Gastrocnemius medialis (tissue), 4 donors: ENCODE measurements around the gene PTH2. TPM values are rescaled to one million over a fixed set of nuclear protein-coding genes. Genes with fewer than 3 reads are reported as not detected.

Experiments
- ATAC-seq, 2 donors: fragments of 150-250 bp; one replicate each; pipeline ENCODE4 v1.9.1; 2016
- DNase-seq, 2 donors: peaks; one replicate each; pipeline ENCODE4 v3.0.0-alpha.2; 2019
- H3K27ac ChIP-seq, 4 donors: fragments of 200-600 bp; sonication (generic); 1 replicate in 1 of 4; 2 replicates in 3 of 4; pipeline ENCODE4 v1.5.1; 2016 to 2018; ENCODE audit warnings: mild to moderate bottlenecking in 2 of 4, moderate library complexity in 1 of 4
- H3K27me3 ChIP-seq, 3 donors: fragments of 200-600 bp; sonication (generic) in 2 of 3; 1 replicate in 1 of 3; 2 replicates in 2 of 3; pipeline versions ENCODE4 v1.5.1 to v1.6.0; 2016 to 2019; ENCODE audit warnings: mild to moderate bottlenecking in 1 of 3, moderate library complexity in 1 of 3
- H3K36me3 ChIP-seq, 2 donors: fragments of 200-600 bp; sonication (generic) in 1 of 2; one replicate each; pipeline ENCODE4 v1.5.1; 2017 to 2018
- H3K4me1 ChIP-seq, 2 donors: fragments of 200-600 bp; sonication (generic) in 1 of 2; one replicate each; pipeline ENCODE4 v1.5.1; 2016 to 2017; ENCODE audit warnings: mild to moderate bottlenecking in 2 of 2
- H3K4me3 ChIP-seq, 4 donors: fragments of 200-600 bp; sonication (generic) in 3 of 4; 1 replicate in 1 of 4; 2 replicates in 3 of 4; pipeline ENCODE4 v1.5.1; 2016 to 2019; ENCODE audit warnings: mild to moderate bottlenecking in 2 of 4
- H3K9me3 ChIP-seq, 3 donors: fragments of 200-600 bp; sonication (generic) in 2 of 3; 1 replicate in 1 of 3; 2 replicates in 2 of 3; pipeline ENCODE4 v1.5.1; 2016 to 2019
- CTCF ChIP-seq, 5 experiments: fragments of 450-650 bp in 3 of 5; fragments of 200-600 bp in 2 of 5; sonication (generic) in 2 of 5; IDR thresholded peaks in 4 of 5; conservative IDR thresholded peaks in 1 of 5; 1 replicate in 4 of 5; 2 replicates in 1 of 5; pipeline ENCODE4 v1.5.1; 2016 to 2019; ENCODE audit warnings: antibody characterized with exemption in 5 of 5, mild to moderate bottlenecking in 3 of 5, moderate library complexity in 3 of 5
- POLR2A ChIP-seq, 2 donors: fragments of 450-650 bp; IDR thresholded peaks; one replicate each; pipeline ENCODE4 v1.6.1; 2017; ENCODE audit warnings: antibody characterized with exemption in 2 of 2, mild to moderate bottlenecking in 2 of 2, moderate library complexity in 2 of 2
- in situ Hi-C, 4 donors: fragments of 200-750 bp; cut with MboI; loops; one replicate each; pipeline versions ENCODE4 v1.15.0 to v1.8.0; 2017; ENCODE audit warnings: low sequenced_read_pairs in 4 of 4
- intact Hi-C: fragments of 100-400 bp; cut with DNase I; formaldehyde crosslinking; loops from one replicate; pipeline ENCODE4 v1.15.1; 2023; ENCODE audit warnings: low total_unique reads
- total RNA-seq, 4 donors: library from RNA; depleted of rRNA; stranded (reverse); fragments of >200 nt; gene quantifications; one replicate each; pipeline versions ENCODE4 v1.1.0 to v1.2.3, GENCODE V29; 2016

PTH2 gene
- total RNA-seq, 4 donors from 2014 or later, result not detected

GRCh38 chr19:49407482-49408015 lies 15.7 kb downstream of the PTH2 start:
- TF ChIP-seq CTCF (IDR thresholded peaks at IDR 0.05 in 4 of 5, conservative IDR thresholded peaks at IDR 0.05 in 1 of 5) (no peak), POLR2A (IDR thresholded peaks at IDR 0.05) (no peak)
- Histone ChIP-seq H3K4me3 (no peak overlapping the region), H3K27me3 (no peaks in the 10 kb centered on the region), H3K4me1 (no peaks in the 10 kb centered on the region), H3K27ac (no peak overlapping the region), H3K36me3 (no peaks in the 10 kb centered on the region), H3K9me3 (no peaks in the 10 kb centered on the region)
- intact Hi-C loops (no loop called here), in situ Hi-C loops (no loop called here)
- no peak for DNase-seq
- no peak for ATAC-seq

- Histone ChIP-seq H3K27ac (no peak overlapping the region), H3K4me1 (no peaks in the 10 kb centered on the region), H3K27me3 (no peaks in the 10 kb centered on the region), H3K36me3 (no peaks in the 10 kb centered on the region), H3K9me3 (no peaks in the 10 kb centered on the region), H3K4me3 (no peak overlapping the region)
- intact Hi-C loops (no loop called here), in situ Hi-C loops (no loop called here)
- no peak for DNase-seq
- no peak for ATAC-seq
- TF ChIP-seq CTCF (IDR thresholded peaks at IDR 0.05 in 4 of 5, conservative IDR thresholded peaks at IDR 0.05 in 1 of 5), result no peak
- TF ChIP-seq POLR2A (IDR thresholded peaks at IDR 0.05), result no peak
Measured at GRCh38 chr19:49407079-49407478, 16.2 kb downstream of the PTH2 start.

- Histone ChIP-seq H3K9me3 (no peaks in the 10 kb centered on the region), H3K27me3 (peaks cover 0 to 5% (median 0%) of the 10 kb centered on the region in 3 donors), H3K27ac (no peak overlapping the region), H3K4me1 (no peaks in the 10 kb centered on the region), H3K36me3 (no peaks in the 10 kb centered on the region), H3K4me3 (no peak overlapping the region)
- ATAC-seq (no peak), DNase-seq (no peak)
- in situ Hi-C loops, result no loop called here
- intact Hi-C loops, result no loop called here
- TF ChIP-seq POLR2A (IDR thresholded peaks at IDR 0.05), result no peak
- TF ChIP-seq CTCF (IDR thresholded peaks at IDR 0.05 in 4 of 5, conservative IDR thresholded peaks at IDR 0.05 in 1 of 5), result no peak
Measured at GRCh38 chr19:49403404-49404187, 19.6 kb downstream of the PTH2 start.

- in situ Hi-C loops, result no loop called here
- Histone ChIP-seq H3K9me3 (no peaks in the 10 kb centered on the region), H3K4me1 (no peaks in the 10 kb centered on the region), H3K27me3 (peaks cover 0 to 5% (median 2%) of the 10 kb centered on the region in 3 donors), H3K27ac (no peak overlapping the region), H3K36me3 (no peaks in the 10 kb centered on the region), H3K4me3 (no peak overlapping the region)
- TF ChIP-seq CTCF (IDR thresholded peaks at IDR 0.05 in 4 of 5, conservative IDR thresholded peaks at IDR 0.05 in 1 of 5) (no peak), POLR2A (IDR thresholded peaks at IDR 0.05) (no peak)
- ATAC-seq (no peak), DNase-seq (no peak)
- intact Hi-C loops, result no loop called here
Measured at GRCh38 chr19:49400029-49400428, 23.2 kb downstream of the PTH2 start.
